ENCODE data around the gene CHMP6. TPM values are rescaled to one million over a fixed set of nuclear protein-coding genes. Genes with fewer than 3 reads are reported as not detected.

Gene CHMP6
- total RNA-seq, 5 donors from 2014 or later (not counting 1 experiment from before 2014, with no cell fraction given), result 25.0 to 48.9 (median 43.2) TPM

DNA sequence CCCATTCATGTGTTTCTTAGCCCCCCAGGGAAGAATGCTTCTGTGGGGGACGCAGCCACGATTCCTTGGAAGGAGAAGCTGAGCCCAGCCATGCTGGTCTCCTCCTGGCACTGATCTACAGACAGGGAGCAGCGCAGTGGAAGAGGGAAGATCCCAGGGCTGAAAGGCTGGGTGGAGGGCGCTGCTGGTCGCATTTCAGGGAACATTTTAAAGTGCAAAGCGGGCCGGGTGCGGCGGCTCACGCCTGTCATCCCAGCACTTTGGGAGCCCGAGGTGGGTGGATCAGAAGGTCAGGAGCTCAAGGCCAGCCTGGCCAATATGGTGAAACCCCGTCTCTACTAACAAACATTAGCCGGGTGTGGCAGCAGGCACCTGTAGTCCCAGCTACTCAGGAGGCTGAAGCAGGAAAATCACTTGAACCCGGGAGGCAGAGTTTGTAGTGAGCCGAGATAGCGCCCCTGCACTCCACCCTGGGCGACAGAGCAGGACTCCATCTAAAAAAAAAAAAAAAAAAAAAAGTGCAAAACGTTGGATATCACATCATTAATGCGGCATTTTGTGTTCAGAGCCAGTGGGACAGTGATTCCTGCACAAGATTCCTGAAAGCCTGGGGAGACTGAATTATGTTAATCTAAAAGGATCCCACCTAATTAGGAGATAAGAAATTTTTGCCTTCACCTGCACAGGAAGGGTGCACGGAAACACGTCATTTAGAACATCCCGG, 558 bp upstream of the CHMP6 start:
- WGBS (ENCODE audit: insufficient coverage), result 64% methylated on average over 15 of the region's 22 CpGs
- Histone ChIP-seq H3K9me3 (no peaks in the 10 kb centered on the region), H3K27me3 (replicated peaks in 1 of 2; ENCODE audit: control insufficient read depth in 2 of 2, extremely low read depth in 1 of 2, insufficient read depth in 2 of 2, low read length in 1 of 2) (peaks cover 0 to 29% of the 10 kb centered on the region in 2 experiments), H3K27ac (ENCODE audit: low read length) (no peak overlapping the region), H3K36me3 (ENCODE audit: control insufficient read depth in 2 of 2, extremely low read depth in 1 of 2, insufficient read depth in 1 of 2, low read length in 1 of 2) (peaks cover 8 to 11% of the 10 kb centered on the region in 2 donors), H3K4me3 (ENCODE audit: control insufficient read depth in 1 of 2, extremely low read depth in 1 of 2, low read length in 1 of 2) (peak overlapping the region; percentile 57 to 84), H3K4me1 (ENCODE audit: control insufficient read depth in 1 of 2, extremely low read depth in 1 of 2, insufficient read depth in 2 of 2, low read length in 2 of 2) (peaks cover 2 to 42% of the 10 kb centered on the region in 2 experiments)
- H3K27ac Mint-ChIP-seq, result peak overlapping the region; percentile 74 to 75
- peak; percentile 43 to 72 (median 58) for ATAC-seq (replicated peaks in 1 of 4)
- H3K9me3 Mint-ChIP-seq, result no peaks in the 10 kb centered on the region
- DNase-seq, result no peak
- CTCF ChIA-PET, result interaction anchor here in 1 of 2 donors (0.6 to 0.7 kb wide), 2 partner anchors 762 to 1838 kb away, joined by 4 to 5 read pairs; no protein-coding TSS in a partner anchor
- peaks cover 21 to 35% (median 21%) of the 10 kb centered on the region in 3 donors for H3K4me1 Mint-ChIP-seq
- POLR2A ChIA-PET, result no interaction called here
- H3K27me3 Mint-ChIP-seq, result no peaks in the 10 kb centered on the region
- H3K4me3 Mint-ChIP-seq, result peak overlapping the region; percentile 75 to 79 (median 77)
- H3K36me3 Mint-ChIP-seq, result peaks cover 7% of the 10 kb centered on the region

DNA sequence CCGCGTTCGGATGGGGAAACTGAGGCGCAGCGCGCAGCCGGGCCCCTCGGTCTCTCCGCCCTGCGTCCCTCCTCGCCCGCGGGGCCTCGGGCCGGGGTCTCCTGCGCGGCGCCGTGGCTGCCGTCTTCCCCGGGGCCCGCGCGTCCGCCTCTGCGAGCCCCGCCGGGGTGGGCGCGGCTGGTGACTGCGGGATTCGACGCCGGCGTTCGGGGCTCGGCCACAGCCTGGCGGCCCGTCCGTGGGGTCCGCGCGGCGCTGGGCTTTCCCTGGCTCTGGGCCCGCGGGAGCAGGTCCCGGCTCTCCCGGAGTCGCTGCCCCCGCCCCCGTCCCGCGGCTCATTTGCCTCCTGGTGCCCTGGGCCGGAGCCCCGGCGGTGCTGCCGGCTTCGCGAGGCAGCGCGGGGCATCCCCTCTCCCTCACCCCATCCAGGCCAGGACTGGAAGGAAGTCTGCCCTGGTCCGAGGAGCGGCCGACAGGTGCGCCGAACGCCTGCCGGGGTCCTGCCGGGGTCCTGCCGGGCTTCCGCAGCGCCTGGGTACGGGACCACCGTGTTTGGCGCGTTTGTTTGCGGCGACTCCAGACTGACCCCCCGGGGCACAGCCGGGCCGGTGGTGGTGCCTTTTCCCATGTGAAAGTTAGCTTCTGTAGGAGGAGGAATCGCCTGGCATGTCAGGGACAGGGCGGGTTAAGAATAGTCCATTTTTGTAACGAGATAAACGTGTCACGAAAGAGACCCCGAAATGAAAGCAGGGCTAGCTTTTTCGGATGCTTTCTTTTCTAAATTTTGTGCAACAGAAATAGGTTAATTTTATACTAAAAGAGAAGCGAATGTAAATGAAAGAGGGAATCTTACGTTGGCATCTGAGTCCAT, 671 bp downstream of the CHMP6 start:
- H3K27me3 Mint-ChIP-seq, result no peaks in the 10 kb centered on the region
- H3K36me3 Mint-ChIP-seq, result peaks cover 11% of the 10 kb centered on the region
- DNase-seq, result no peak
- H3K4me3 ChIP-seq (ENCODE audit: control insufficient read depth in 1 of 2, extremely low read depth in 1 of 2, low read length in 1 of 2), result peak overlapping the region; percentile 57 to 84
- POLR2A ChIA-PET, result no interaction called here
- H3K4me3 Mint-ChIP-seq, result peak overlapping the region; percentile 73 to 77 (median 77)
- no peak overlapping the region for H3K27ac ChIP-seq (ENCODE audit: low read length)
- H3K27ac Mint-ChIP-seq, result peak overlapping the region; percentile 49 to 73
- H3K4me1 ChIP-seq (ENCODE audit: control insufficient read depth in 1 of 2, extremely low read depth in 1 of 2, insufficient read depth in 2 of 2, low read length in 2 of 2), result peaks cover 2 to 42% of the 10 kb centered on the region in 2 experiments
- peaks cover 21 to 35% (median 21%) of the 10 kb centered on the region in 3 donors for H3K4me1 Mint-ChIP-seq
- CTCF ChIA-PET, result interaction anchor here in 1 of 2 donors (0.7 kb wide), 1 partner anchor 763 kb away, joined by 4 read pairs; no protein-coding TSS in a partner anchor
- peaks cover 18 to 21% of the 10 kb centered on the region in 2 donors for H3K36me3 ChIP-seq (ENCODE audit: control insufficient read depth in 2 of 2, extremely low read depth in 1 of 2, insufficient read depth in 1 of 2, low read length in 1 of 2)
- peaks cover 0 to 22% of the 10 kb centered on the region in 2 experiments for H3K27me3 ChIP-seq (replicated peaks in 1 of 2; ENCODE audit: control insufficient read depth in 2 of 2, extremely low read depth in 1 of 2, insufficient read depth in 2 of 2, low read length in 1 of 2)
- 2% methylated on average over 76 of the region's 90 CpGs for whole genome bisulfite sequencing (ENCODE audit: insufficient coverage)
- H3K9me3 Mint-ChIP-seq, result no peaks in the 10 kb centered on the region
- ATAC-seq (replicated peaks in 1 of 4), result peak; percentile 16 to 47 (median 36)
- H3K9me3 ChIP-seq, result no peaks in the 10 kb centered on the region

DNA sequence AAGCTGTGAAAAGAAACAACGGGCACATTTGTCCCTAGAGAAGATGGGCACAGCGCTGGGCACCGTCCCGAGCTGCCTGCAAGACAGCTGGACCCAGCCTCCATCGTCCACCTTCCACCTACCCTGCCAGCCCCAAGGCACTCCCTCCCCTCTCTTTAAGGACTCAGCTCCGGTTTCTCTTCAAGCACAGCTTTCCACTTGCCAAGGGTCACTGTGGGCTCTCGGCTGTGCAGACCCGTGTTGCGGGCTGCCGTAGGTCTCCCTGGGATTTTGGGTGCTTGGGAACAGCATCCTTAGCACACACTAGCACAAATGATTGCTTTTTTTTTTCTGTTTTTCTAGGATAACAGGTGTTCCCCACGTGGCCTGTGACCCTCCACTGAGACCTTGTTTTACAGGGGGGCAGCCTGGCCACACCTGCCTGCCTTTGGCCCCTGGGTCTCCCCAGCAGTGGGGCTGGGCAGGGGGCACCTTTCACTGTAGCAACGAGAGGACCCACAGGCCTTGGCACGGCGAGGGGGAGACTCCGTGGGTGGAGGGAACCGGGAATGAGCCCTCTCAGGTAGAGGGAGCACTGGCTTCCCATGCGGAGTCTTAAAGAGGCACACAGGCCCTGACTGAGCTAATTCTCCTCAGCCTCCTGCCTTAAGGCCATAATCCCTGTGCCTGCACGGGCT, 1.4 kb downstream of the CHMP6 start:
- POLR2A ChIA-PET, result no interaction called here
- H3K36me3 Mint-ChIP-seq, result peaks cover 11% of the 10 kb centered on the region
- no peaks in the 10 kb centered on the region for H3K9me3 ChIP-seq
- peak overlapping the region; percentile 49 to 73 for H3K27ac Mint-ChIP-seq
- ATAC-seq (replicated peaks in 1 of 4) (no peak), DNase-seq (no peak)
- peak overlapping the region; percentile 70 to 77 (median 73) for H3K4me3 Mint-ChIP-seq
- H3K4me1 Mint-ChIP-seq, result peaks cover 21 to 32% (median 21%) of the 10 kb centered on the region in 3 donors
- H3K27me3 Mint-ChIP-seq, result no peaks in the 10 kb centered on the region
- H3K27me3 ChIP-seq (replicated peaks in 1 of 2; ENCODE audit: control insufficient read depth in 2 of 2, extremely low read depth in 1 of 2, insufficient read depth in 2 of 2, low read length in 1 of 2), result peaks cover 0 to 16% of the 10 kb centered on the region in 2 experiments
- CTCF ChIA-PET, result no interaction called here
- H3K4me1 ChIP-seq (ENCODE audit: control insufficient read depth in 1 of 2, extremely low read depth in 1 of 2, insufficient read depth in 2 of 2, low read length in 2 of 2), result peaks cover 2 to 42% of the 10 kb centered on the region in 2 experiments
- H3K36me3 ChIP-seq (ENCODE audit: control insufficient read depth in 2 of 2, extremely low read depth in 1 of 2, insufficient read depth in 1 of 2, low read length in 1 of 2), result peaks cover 25 to 29% of the 10 kb centered on the region in 2 donors
- H3K9me3 Mint-ChIP-seq, result no peaks in the 10 kb centered on the region
- WGBS (ENCODE audit: insufficient coverage), result 95% methylated on average over 10 of the region's 18 CpGs
- H3K4me3 ChIP-seq (ENCODE audit: control insufficient read depth in 1 of 2, extremely low read depth in 1 of 2, low read length in 1 of 2), result no peak overlapping the region
- no peak overlapping the region for H3K27ac ChIP-seq (ENCODE audit: low read length)

DNA sequence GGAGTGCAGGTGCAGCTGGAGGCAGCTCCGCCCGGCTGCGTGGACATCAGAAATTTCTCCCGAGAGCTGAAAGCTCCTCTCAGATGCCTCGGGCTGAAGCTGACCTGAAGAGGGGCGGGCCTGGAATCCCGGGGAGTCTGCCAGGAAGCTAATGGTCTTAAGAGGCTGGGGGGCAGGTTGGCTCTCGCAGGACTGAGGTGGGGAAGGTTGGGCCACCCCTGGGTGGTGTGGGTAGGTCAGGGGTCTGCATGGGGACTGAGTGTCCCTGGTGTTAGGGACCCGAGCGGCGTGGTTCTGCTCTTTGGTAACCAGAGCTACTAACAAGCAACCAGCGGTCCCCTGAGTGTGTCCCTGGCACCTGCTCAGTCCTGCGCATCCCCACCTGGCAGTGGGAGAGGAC, 3.5 kb downstream of the CHMP6 start:
- ATAC-seq (replicated peaks in 1 of 4), result no peak

DNA sequence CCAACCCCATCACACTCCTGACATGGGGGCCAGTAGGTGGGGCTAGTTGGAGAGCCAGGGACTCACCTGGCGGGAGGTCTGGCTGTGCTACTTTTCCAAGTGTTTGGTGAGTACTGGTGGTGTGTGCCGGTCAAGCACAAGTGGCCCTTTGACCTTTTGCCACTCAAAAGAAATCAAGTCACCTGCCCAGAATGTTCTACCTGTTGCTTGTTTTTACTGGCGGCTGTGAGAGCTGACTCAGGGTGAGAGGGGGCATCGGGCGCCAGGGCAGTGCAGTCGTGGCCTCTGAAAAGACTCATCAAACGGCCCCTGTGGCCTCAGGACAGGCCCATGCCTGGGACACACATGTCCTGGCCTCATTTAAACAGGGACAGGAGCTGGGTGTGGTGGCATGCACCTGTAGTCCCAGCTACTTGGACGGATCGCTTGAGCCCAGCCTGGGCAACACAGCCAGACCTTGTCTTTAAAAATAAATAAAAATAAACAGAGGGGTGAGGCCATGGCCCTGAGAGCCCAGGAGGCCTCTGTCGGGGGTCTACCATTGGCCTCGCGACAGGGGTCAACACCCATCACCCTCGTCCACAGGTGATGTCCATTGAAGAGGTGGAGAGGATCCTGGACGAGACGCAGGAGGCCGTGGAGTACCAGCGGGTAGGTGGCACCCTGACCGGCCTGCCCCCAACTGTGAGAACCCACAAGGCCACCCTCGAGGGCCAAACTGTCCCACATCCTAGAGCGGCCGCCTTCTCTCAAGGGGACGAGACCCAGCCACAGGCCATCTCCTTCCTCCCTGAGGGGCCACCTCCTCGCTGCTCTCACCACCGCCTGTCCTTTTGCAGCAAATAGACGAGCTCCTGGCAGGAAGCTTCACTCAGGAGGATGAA, 5.0 kb downstream of the CHMP6 start:
- ChIA-PET POLR2A (no interaction called here), CTCF (no interaction called here)
- Mint-ChIP-seq H3K36me3 (peaks cover 18% of the 10 kb centered on the region), H3K4me1 (peaks cover 9 to 14% (median 11%) of the 10 kb centered on the region in 3 donors), H3K4me3 (no peak overlapping the region), H3K27me3 (no peaks in the 10 kb centered on the region), H3K9me3 (no peaks in the 10 kb centered on the region), H3K27ac (no peak overlapping the region)
- Histone ChIP-seq H3K36me3 (ENCODE audit: control insufficient read depth in 2 of 2, extremely low read depth in 1 of 2, insufficient read depth in 1 of 2, low read length in 1 of 2) (peaks cover 28 to 39% of the 10 kb centered on the region in 2 donors), H3K27me3 (replicated peaks in 1 of 2; ENCODE audit: control insufficient read depth in 2 of 2, extremely low read depth in 1 of 2, insufficient read depth in 2 of 2, low read length in 1 of 2) (peaks cover 0 to 3% of the 10 kb centered on the region in 2 experiments), H3K4me3 (ENCODE audit: control insufficient read depth in 1 of 2, extremely low read depth in 1 of 2, low read length in 1 of 2) (no peak overlapping the region), H3K4me1 (ENCODE audit: control insufficient read depth in 1 of 2, extremely low read depth in 1 of 2, insufficient read depth in 2 of 2, low read length in 2 of 2) (peaks cover 2 to 23% of the 10 kb centered on the region in 2 experiments), H3K9me3 (no peaks in the 10 kb centered on the region), H3K27ac (ENCODE audit: low read length) (no peak overlapping the region)
- 94% methylated on average over 20 of the region's 25 CpGs for WGBS (ENCODE audit: insufficient coverage)
- no peak for DNase-seq
- no peak for ATAC-seq (replicated peaks in 1 of 4)

More for the DNA sequence above, 3.5 kb downstream of the CHMP6 start:
- no peaks in the 10 kb centered on the region for H3K9me3 ChIP-seq
- H3K4me1 ChIP-seq (ENCODE audit: control insufficient read depth in 1 of 2, extremely low read depth in 1 of 2, insufficient read depth in 2 of 2, low read length in 2 of 2), result peaks cover 2 to 31% of the 10 kb centered on the region in 2 experiments
- H3K27me3 ChIP-seq (replicated peaks in 1 of 2; ENCODE audit: control insufficient read depth in 2 of 2, extremely low read depth in 1 of 2, insufficient read depth in 2 of 2, low read length in 1 of 2), result peaks cover 0 to 6% of the 10 kb centered on the region in 2 experiments
- no peak for DNase-seq
- H3K4me3 ChIP-seq (ENCODE audit: control insufficient read depth in 1 of 2, extremely low read depth in 1 of 2, low read length in 1 of 2), result no peak overlapping the region
- peaks cover 28 to 39% of the 10 kb centered on the region in 2 donors for H3K36me3 ChIP-seq (ENCODE audit: control insufficient read depth in 2 of 2, extremely low read depth in 1 of 2, insufficient read depth in 1 of 2, low read length in 1 of 2)
- H3K4me3 Mint-ChIP-seq, result no peak overlapping the region
- no peaks in the 10 kb centered on the region for H3K27me3 Mint-ChIP-seq
- no peak overlapping the region for H3K27ac ChIP-seq (ENCODE audit: low read length)
- H3K27ac Mint-ChIP-seq, result no peak overlapping the region
- POLR2A ChIA-PET, result no interaction called here
- peaks cover 18% of the 10 kb centered on the region for H3K36me3 Mint-ChIP-seq
- no peaks in the 10 kb centered on the region for H3K9me3 Mint-ChIP-seq
- CTCF ChIA-PET, result no interaction called here
- H3K4me1 Mint-ChIP-seq, result peaks cover 12 to 22% (median 15%) of the 10 kb centered on the region in 3 donors
- 96% methylated on average over 12 of the region's 13 CpGs for WGBS (ENCODE audit: insufficient coverage)
